Central memory CD4-positive, alpha-beta T cell (primary cell): Measurements from ENCODE around the gene CCN2.

Experiments
- DNase-seq: peaks from one replicate; pipeline ENCODE4 v3.0.0; 2022

Gene CCN2

GRCh38 chr6:131963063-131963462, 11.9 kb upstream of the CCN2 start:
- no peak for DNase-seq

GRCh38 chr6:131960371-131961133, 9.4 kb upstream of the CCN2 start:
- DNase-seq: no peak

DNA sequence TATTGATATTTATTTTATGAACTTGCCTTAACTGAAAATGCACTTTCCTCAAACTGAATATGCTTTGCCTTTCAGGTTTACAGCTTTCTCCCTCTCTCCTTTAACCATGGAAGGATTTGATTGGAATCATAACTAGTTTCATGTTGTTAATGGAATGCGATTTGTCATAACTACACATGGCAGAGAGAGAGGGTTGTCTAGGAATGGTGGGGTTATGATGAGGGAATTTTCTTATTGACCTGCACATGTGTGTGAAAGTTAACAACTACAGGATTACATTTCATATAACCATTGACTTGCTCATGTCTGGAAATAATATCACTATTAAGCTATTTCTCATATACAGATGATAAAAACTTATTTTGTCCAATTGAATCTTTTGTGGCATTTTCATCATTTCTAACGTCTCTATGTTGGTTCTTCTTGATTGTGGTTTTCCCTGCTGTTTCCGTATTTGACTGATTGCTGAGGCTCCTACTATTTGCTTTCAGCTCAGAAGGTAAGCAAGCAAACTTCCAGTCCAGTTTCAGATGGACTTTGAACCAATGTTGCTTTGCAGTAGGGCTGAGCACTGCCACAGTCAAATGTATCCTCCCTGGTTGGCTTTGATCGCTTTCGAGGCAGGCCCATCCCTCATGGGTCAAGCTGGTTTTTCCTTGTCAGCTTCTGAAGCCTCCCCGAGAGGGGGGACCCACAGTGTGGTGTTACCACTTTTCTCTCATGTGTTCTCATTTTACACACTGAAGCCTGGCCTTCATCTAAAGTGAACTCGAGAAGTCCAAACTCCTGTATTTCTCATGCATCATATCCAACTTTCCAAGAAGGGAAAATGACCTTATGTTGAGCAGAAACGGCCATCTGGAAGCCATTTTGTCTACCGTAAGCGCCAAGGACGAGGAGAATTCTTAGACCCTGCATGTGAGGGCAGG, 7.6 kb upstream of the CCN2 start:
- no peak for DNase-seq

- DNase-seq: no peak
These were observed 6.9 kb upstream of the CCN2 start for GRCh38 chr6:131958095-131958494.

DNA sequence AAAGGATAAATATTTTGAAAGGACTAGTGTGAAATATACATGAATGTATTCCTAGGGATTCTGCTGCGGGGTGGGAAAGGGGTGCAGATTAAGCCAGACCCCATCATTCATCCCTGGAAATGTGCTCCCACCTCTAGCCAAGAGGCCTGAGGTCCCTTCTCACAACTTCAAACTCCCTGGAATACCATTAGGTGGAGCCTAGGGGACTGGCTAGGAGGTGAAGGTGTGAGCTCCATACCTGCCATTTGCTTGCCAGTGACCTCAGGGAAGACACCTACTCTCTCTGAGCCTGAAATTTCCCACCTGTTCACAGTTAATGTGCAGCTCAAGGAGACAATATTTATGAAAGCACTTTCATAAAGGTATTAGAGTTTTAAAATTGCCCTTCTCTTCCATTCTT, 4.7 kb upstream of the CCN2 start:
- DNase-seq: no peak

DNA sequence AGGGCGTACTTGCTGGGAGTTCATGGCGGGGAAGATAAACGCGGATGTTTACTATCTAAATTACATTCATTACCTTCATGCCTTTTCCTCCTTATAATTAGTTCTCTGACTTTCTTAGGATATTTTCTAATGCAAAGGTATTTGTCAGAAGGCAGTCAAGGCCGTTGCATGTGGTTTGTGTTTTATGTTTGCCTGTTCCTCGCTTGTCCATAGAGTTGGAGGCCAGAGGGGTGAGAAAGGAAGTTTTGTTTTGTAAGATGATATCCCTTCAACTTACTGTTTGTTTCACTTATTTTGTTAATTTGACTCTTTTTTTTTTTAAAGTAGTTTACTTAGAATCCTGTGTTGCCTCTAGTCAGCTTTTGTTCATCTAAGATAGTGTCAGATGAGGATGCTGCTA, 4.0 kb upstream of the CCN2 start:
- DNase-seq: no peak

DNA sequence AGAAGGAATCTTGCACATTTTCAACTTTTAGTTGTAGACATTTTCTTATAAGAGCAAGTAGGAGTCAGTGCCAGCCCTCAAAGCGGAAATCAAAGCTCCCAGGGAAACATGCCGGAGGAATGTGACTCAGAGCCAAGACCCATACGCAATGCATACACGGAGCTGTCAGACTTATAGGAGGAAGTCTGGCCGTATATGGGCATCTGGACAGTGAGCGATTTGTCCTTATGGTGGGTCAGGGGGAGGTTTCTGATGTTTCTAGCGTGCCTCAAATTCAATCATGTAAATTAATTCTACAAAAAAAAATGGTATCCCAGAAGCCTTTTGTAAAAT, 3.6 kb upstream of the CCN2 start:
- DNase-seq: no peak

- DNase-seq: no peak
These were observed 3.0 kb upstream of the CCN2 start for GRCh38 chr6:131954059-131954774.

GRCh38 chr6:131952886-131953509, 1.8 kb upstream of the CCN2 start:
- DNase-seq: no peak

DNA sequence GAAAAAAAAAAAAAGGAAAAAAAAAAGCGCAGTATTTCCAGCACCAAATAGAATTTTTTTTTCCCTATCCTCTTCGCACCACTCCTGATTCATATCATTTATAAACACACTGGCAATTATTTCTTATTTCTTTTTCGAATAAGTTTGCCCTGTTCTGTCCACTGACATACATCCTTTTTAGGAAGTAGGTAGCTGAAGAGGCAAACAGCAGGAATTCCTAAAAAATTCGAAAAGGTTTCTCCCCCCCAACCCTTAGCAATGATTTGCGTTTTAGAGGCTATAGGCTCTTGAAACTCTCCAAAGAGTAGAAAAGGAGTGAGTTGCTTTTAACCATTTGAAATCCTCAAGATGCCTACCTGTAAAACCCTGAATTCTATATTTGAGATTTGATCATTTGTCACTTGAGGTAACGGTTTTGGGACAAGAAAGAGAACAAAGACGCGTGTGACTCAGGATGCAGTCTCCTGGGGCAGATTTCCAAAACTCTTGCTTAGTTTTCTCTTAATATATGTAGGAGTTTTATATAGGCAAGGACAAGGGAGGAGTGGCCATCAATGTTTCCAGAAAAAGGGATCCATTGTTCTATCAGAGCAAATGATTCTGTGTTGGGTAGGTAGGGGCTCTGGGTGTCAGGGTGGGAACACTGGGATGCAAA, 531 bp upstream of the CCN2 start:
- DNase-seq: no peak

- DNase-seq: no peak
These were observed 1.0 kb downstream of the CCN2 start for GRCh38 chr6:131949909-131950766.

DNA sequence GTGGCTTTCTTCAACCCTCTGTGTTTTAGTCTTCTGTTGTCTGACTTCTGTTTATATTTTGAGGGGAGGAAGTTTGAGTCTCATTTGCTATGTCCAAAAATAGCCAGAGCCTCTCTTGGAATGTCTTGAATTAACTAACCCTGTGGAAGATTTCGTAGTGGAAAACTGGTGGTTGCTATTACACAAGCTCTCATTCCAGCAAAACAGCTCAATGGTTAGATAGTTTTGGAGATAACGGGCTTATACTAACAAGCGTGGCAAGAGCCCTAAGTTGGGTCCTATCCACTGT, 1.6 kb downstream of the CCN2 start:
- no peak for DNase-seq

DNA sequence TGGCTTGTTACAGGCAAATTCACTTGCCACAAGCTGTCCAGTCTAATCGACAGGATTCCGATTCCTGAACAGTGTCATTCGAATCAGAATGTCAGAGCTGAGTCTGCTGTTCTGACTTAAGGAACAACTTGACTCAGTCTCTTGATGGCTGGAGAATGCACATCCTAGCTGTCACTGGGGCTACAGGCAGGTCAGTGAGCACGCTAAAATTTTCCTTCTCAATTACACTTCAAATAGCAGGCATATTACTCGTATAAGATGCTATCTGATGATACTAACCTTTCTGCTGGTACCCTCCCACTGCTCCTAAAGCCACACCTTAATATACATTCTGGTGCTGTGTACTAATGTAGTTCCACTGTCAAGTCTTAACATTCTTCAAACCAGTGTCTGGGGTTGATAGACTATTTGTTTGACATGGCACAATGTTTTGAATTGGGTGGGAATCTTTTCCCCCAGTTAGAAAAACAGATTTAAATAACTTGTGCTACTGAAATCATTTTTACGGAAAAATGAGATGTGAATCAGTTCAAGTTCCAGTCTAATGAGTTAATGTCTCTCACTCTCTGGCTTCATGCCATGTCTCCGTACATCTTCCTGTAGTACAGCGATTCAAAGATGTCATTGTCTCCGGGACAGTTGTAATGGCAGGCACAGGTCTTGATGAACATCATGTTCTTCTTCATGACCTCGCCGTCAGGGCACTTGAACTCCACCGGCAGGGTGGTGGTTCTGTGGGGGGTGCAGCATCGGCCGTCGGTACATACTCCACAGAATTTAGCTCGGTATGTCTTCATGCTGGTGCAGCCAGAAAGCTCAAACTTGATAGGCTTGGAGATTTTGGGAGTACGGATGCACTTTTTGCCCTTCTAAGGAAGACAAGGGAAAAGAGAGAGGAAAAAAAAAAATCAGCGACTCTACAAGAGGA, 2.2 kb downstream of the CCN2 start:
- DNase-seq: no peak

- no peak for DNase-seq
These were observed 3.0 kb downstream of the CCN2 start for GRCh38 chr6:131947986-131948661.

DNA sequence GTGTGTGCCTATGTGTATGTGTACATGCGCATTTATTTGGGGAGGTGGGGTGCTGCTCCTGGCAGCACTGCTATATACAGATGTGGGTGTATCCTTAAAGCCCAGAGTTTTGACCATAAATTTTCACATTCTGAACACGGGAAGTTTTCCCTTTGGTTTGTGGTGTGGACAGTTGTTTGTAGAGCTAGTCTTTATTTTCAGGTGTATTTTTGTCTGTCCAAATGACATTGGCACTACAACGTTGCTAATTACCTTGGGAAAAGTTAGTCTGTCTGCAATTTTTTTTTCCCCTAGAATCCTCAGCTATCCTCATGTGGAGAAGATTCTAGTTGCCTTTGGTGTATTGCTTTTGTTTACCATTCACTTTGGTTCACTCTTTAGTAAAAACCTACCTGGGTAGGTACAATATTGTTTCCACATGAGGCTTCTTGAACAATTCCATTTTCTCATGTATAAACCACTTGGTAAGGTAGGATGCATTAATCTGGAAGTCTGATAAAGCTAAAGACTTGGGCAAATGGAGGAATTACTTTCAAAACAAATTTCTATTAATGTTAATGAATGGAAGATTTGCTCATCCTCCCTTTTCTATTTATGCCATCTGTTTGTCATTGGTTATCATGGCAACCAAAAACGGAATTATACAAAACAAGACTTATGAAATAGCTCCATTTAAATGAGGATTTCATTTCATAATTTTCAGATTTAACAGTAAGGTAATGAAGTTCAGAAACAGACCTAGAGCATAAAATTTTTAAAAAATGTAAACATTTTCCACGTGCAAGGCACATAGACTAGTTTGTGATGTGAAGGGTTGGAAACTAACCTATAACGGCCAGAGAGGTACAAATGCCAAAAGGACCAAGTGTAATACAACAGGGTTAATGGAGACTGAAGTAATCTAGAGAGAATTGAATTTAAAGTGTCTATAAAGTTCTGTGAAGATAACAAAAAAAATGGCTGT, 3.9 kb downstream of the CCN2 start:
- DNase-seq: no peak

- DNase-seq: no peak
These were observed 4.7 kb downstream of the CCN2 start for GRCh38 chr6:131946404-131946991.

GRCh38 chr6:131945971-131946370, 5.2 kb downstream of the CCN2 start:
- DNase-seq: no peak
